Brain microvascular endothelial cell (primary cell): Measurements from ENCODE around the gene BCL7A.

Experiments
- DNase-seq: peaks from one replicate; pipeline ENCODE4 v3.0.0-alpha.2; 2020
- H3K27ac ChIP-seq: fragments of 250-450 bp; sonication (Bioruptor Pico); 2 replicates; pipeline ENCODE4 v1.5.1; 2020; ENCODE audit warnings: mild to moderate bottlenecking, moderate library complexity
- H3K27me3 ChIP-seq: fragments of 250-450 bp; sonication (Bioruptor Pico); replicated peaks from 2 replicates; pipeline ENCODE4 v1.5.1; 2020; ENCODE audit warnings: mild to moderate bottlenecking
- H3K36me3 ChIP-seq: fragments of 250-450 bp; sonication (Bioruptor Pico); replicated peaks from 2 replicates; pipeline ENCODE4 v1.5.1; 2020; ENCODE audit warnings: mild to moderate bottlenecking
- H3K4me3 ChIP-seq: 2 replicates; pipeline ENCODE4 v1.5.1; 2011; ENCODE audit warnings: low read depth, mild to moderate bottlenecking, control low read depth, low read length, moderate library complexity
- in situ Hi-C: cut with HindIII; loops from 2 replicates; pipeline ENCODE4 v1.10.0; 2017; ENCODE audit warnings: low sequenced_read_pairs, low pct_ligation_motif_present
- TF ChIP-seq, protein P1 (sequence below): IDR thresholded peaks from 2 replicates; pipeline ENCODE4 v1.5.1; 2011; ENCODE audit warnings: low read depth, mild to moderate bottlenecking, moderate library complexity, low read length, control low read depth, inconsistent platforms; ENCODE audit errors: missing control alignments

BCL7A gene

DNA sequence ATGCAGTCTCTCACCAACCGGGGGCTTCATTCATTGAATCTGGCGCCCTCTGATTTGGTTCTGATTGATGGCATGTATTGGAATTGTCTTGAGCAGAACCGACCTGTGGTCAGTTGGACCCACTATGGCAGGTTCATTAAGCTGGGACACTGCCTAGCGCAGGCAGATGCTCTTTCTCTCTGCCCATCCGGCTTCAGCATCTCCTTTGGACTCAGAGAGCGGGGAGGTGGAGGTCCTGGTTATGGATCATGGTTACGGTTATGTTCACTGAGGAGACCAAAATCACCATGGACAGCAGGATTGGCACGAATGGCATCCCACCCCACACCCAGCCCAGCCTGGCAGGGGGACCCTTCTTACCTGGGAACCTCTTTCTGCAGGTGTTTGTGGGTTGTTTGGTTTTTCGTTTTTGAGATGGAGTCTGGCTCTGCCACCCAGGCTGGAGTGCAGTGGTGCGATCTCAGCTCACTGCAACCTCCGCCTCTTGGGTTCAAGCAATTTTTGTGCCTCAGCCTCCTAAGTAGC is 16.4 kb upstream of the BCL7A start:
- Histone ChIP-seq H3K4me3 (no peak overlapping the region), H3K27ac (no peak overlapping the region), H3K36me3 (no peaks in the 10 kb centered on the region), H3K27me3 (no peaks in the 10 kb centered on the region)
- in situ Hi-C loops = no loop called here
- no peak for DNase-seq
- TF ChIP-seq, protein P1, sequence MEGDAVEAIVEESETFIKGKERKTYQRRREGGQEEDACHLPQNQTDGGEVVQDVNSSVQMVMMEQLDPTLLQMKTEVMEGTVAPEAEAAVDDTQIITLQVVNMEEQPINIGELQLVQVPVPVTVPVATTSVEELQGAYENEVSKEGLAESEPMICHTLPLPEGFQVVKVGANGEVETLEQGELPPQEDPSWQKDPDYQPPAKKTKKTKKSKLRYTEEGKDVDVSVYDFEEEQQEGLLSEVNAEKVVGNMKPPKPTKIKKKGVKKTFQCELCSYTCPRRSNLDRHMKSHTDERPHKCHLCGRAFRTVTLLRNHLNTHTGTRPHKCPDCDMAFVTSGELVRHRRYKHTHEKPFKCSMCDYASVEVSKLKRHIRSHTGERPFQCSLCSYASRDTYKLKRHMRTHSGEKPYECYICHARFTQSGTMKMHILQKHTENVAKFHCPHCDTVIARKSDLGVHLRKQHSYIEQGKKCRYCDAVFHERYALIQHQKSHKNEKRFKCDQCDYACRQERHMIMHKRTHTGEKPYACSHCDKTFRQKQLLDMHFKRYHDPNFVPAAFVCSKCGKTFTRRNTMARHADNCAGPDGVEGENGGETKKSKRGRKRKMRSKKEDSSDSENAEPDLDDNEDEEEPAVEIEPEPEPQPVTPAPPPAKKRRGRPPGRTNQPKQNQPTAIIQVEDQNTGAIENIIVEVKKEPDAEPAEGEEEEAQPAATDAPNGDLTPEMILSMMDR = no peak

DNA sequence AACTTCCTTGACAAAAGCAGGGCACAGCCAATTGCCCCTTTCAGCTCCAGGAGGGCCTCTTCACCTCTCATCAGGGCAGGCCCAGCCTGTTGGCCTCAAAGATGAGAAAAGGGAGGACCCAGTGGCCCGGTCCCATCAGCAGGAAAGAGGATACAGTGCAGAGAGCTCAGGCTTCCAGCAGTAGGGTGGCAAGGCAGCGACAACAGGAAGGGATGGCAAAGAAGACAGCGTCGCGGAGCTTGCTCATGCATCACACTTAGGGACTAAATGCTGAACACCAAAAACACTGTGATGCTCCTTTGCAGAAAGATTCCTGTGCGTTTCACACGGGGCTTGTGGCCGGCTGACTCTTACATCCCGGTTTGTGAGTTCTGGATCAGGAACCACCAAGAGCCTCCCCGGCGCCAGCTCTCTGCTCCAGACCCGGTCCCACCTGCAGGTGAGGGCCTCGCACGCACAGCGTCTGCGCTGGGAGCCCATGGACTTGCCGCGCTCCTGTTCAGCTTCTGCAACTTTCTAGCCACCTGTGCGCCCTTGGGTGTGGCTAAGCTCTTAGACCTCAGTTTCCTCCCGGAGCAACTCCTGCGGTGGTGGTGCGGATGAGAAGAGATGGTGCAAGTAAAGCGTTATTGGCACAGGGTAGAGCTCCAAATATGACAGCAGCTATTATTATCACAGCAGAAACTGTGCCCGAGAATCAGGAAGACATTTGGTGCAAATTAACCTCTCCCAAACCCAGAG is 15.3 kb upstream of the BCL7A start:
- in situ Hi-C loops = no loop called here
- H3K4me3 ChIP-seq = no peak overlapping the region
- no peak overlapping the region for H3K27ac ChIP-seq
- no peaks in the 10 kb centered on the region for H3K36me3 ChIP-seq
- no peak for DNase-seq
- H3K27me3 ChIP-seq = no peaks in the 10 kb centered on the region
- TF ChIP-seq, protein P1 = no peak

DNA sequence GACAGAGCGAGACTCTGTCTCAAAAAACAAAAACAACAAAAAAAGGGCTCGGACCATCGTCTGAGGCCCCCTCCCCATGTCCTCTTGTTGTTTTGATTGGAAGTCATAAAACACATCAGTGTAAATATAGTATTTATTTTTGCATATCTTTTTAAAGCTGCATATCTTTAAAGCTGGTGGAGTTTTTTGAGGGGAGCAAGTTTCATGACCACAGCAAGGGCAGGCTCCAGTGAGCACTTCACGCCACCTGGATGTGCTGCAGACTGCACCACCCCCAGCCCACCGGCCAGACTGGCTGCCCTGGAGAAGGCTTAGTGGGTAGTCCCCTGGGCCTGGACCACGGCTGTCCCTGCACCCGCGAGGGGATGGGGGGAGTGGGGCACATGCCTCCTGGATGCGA is 11.9 kb upstream of the BCL7A start:
- in situ Hi-C loops = no loop called here
- TF ChIP-seq, protein P1 = no peak
- no peak for DNase-seq
- H3K36me3 ChIP-seq = no peaks in the 10 kb centered on the region
- H3K4me3 ChIP-seq = no peak overlapping the region
- no peaks in the 10 kb centered on the region for H3K27me3 ChIP-seq
- H3K27ac ChIP-seq = no peak overlapping the region

DNA sequence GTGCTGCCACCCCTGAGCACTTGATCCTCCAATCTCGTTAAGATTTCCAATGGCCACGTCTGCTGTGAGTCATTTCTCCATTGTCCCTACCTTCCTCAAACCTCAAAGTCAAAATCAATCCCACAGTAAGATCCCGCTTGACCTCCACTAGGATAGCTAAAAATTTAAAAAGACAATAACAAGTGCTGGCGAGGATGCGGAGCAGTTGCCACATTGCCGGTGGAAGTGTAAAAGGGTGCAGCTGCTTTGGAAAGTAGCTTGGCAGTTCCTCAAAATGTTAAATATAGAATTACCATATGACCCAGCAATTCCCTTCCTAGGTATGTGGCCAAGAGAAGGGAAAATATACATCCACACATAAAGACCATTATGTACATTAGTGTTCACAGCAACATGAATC is 9.5 kb upstream of the BCL7A start:
- Histone ChIP-seq H3K4me3 (no peak overlapping the region), H3K27me3 (no peaks in the 10 kb centered on the region), H3K27ac (no peak overlapping the region), H3K36me3 (no peaks in the 10 kb centered on the region)
- TF ChIP-seq, protein P1 = no peak
- in situ Hi-C loops = no loop called here
- DNase-seq = no peak

DNA sequence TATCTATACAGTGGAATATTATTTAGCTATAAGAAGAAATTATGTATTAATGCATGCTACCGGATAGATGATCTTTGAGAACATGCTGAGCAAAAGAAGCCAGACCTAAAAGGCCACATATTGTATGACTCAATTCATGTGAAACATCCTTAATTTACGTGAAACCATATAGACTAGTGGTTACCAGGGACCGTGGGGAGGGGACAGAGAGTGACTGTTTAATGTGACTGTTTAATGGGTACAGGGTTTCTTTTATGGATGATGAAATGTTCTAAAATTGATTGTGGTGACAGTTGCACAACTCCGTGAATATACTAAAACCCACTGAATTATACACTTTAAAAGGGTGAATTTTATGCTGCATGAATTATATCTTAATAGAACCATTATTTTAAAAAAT is 8.5 kb upstream of the BCL7A start:
- TF ChIP-seq, protein P1 = no peak
- Histone ChIP-seq H3K27me3 (no peaks in the 10 kb centered on the region), H3K27ac (no peak overlapping the region), H3K36me3 (no peaks in the 10 kb centered on the region), H3K4me3 (no peak overlapping the region)
- in situ Hi-C loops = no loop called here
- DNase-seq = no peak
